NCI-H2171 treated with DMSO at 0.1 percent for 48 hours (cell line): Measurements from ENCODE around the gene CPT1C.

Experiments used
- DNase-seq: peaks from one replicate; lab custom pipeline; 2025; lab: John Stamatoyannopoulos, UW

The CPT1C gene

DNA sequence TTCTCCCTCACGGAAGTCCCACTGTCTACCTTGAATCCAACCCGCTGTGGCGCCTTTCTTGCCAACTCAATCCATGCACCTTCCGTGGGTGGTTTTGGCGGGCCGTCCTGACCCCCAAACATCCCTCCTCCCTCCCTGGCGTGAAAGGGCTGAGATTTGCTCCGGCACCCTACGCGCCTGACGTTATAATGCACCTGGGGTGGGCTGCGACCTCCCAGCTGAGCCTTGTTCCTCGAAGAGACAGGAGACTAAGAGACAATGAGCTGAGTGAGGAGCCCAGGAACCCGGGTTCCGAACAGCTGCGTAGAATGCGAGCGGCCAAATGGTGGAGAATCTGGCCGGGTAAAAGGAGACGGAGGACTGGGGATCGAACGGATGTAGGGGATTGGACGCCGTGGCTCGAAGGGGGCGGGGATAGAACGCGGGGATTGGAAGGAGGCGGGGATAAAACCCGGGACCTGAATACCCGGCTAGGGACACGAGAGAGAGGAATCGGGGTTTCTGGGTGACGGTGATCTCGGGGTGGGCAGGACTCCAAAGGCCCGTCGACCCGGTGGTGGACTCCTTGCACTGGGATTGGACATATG lies at the start of gene CPT1C:
CPT1C (plus strand) TSS at position 461 of the 587 bp plus-strand sequence. CDS start 1,137 bp downstream, outside the sequence.
- DNase-seq: peak; percentile 95

DNA sequence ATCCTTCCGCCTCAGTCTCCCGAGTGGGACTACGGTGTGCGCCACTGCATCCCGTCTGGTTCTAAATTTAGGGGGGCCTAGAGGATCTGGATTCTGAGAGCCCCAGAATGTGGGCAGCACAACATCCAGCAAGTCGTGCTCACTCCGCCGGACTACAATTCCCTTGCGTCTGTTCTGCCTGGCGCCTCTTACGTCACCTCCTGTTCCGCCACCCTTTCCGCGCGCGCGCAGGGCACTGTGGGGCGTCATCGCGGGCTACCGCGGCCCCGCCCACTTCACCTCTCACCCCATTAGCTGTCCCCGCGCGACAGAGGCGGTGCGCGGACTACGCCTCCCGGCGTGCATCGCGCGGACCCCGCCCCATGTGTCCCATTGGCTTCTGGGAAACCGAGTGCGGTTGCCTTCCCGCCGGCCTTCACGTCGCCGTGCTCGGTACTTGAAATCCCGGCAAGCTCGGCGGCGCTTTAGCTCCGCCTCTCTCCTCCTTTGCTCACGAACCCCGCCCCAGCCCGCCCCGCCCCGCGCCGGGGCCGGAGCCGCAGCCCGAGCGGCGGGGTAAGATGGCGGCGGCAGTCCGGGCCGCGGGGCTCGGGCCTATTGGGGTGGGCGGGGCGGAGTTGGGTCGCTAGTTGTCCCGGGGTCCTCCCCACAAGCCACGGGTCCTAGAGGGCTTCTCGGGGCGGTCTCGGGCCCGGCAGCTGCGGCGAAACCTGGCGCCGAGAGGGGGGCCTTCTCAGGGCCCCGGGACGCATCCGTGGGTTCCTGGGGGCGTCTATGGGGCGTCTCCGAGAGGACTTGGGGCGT lies 49.0 kb upstream of the CPT1C start, which contains the start of gene SCAF1:
SCAF1 (plus strand) TSS at position 522 of the 804 bp plus-strand sequence. CDS start 2,818 bp downstream, outside the sequence.
- peak; percentile 99 for DNase-seq

DNA sequence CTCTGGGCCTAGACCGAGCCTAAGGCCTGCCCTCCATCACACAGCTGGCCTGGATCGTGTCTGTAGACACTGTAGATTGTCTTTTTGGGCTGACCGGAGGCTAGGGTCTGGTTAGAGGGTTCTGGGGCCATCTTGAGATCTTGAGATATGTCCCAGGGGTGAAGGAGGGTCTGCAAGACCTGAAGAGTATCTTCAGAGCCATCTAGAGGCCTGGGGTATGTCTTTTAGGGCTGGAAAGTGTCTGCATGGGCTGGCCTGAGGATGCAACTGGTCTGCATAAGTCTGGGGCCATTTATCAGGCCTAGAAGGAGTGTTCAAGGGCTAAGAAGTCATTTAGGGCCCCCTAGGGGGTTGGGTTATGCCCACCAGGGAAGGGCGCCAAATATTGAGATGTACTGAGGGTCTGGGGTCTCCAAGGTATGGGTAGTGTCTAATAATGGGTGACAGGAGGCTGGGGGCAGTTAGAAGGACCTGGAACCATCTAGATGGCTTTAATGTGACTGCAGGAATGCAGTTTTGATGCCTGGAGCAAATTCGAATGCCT lies 48.4 kb upstream of the CPT1C start:
- DNase-seq: peak; percentile 20

GRCh38 chr19:49643466-49643865 lies 47.5 kb upstream of the CPT1C start:
- DNase-seq: no peak

DNA sequence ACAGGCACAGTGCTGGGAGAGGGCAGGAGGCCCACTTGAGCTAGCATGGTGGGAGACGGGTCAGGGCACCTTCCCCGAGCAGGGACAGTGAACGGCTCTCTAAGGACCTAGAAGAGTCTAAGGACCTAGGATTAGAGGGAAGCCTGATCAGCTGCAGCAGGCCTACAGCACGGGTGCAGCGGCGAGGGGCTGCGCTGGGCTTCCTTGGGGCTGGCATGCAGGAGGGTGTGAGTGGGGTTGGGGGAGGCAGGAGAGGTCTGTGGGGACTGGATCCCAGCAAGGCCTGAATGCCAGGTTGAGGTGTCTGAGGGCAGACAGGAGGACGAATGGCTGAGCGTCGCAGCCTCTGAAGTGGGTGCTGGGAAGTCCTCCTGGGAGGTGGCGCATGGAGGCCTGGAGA lies 45.3 kb upstream of the CPT1C start:
- DNase-seq: no peak

- DNase-seq: no peak
Measured at GRCh38 chr19:49645995-49646394, 44.9 kb upstream of the CPT1C start.

DNA sequence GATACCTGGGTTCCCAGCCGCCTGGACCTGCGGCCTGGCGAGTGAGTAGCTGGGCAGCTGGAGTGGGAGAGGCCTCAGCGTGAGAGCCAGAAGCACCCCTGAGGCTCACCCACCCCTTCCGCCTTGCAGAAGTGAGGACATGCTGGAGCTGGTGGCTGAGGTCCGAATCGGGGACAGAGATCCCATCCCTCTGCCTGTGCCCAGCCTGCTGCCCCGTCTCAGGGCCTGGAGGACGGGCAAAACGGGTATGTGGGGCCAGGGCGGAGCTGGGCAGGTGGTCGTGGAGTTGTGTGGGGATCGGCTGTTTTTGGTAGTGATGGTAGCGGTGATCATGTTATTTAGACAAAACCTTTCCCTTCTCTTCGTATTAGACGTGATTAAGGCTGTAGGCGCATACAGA lies 44.3 kb upstream of the CPT1C start:
- no peak for DNase-seq

DNA sequence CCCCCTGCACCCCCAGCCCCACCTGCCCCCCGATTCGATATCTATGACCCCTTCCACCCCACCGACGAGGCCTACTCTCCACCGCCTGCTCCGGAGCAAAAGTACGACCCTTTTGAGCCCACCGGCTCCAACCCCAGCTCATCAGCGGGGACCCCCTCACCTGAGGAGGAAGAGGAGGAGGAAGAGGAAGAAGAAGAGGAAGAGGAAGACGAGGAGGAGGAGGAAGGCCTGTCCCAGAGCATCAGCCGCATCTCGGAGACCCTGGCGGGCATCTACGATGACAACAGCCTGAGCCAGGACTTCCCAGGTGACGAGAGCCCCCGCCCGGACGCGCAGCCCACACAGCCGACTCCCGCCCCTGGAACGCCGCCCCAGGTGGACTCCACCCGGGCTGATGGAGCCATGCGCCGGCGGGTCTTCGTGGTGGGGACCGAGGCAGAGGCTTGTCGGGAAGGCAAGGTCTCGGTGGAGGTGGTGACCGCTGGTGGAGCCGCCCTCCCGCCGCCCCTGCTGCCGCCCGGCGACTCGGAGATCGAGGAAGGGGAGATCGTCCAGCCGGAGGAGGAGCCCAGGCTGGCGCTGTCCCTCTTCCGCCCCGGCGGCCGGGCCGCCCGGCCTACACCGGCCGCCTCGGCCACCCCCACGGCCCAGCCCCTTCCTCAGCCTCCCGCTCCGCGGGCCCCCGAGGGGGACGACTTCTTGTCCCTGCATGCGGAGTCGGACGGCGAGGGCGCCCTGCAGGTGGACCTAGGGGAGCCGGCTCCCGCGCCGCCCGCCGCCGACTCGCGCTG lies 39.7 kb upstream of the CPT1C start:
- no peak for DNase-seq

GRCh38 chr19:49651820-49652550 lies 38.9 kb upstream of the CPT1C start:
- DNase-seq: no peak

GRCh38 chr19:49652551-49653465 lies 38.1 kb upstream of the CPT1C start:
- DNase-seq: no peak

GRCh38 chr19:49653466-49653806 lies 37.5 kb upstream of the CPT1C start:
- DNase-seq: no peak

- no peak for DNase-seq
Measured at GRCh38 chr19:49654581-49654980, 36.3 kb upstream of the CPT1C start.

GRCh38 chr19:49655570-49656455 lies 35.1 kb upstream of the CPT1C start:
- no peak for DNase-seq

GRCh38 chr19:49656456-49657109 lies 34.3 kb upstream of the CPT1C start:
- no peak for DNase-seq

DNA sequence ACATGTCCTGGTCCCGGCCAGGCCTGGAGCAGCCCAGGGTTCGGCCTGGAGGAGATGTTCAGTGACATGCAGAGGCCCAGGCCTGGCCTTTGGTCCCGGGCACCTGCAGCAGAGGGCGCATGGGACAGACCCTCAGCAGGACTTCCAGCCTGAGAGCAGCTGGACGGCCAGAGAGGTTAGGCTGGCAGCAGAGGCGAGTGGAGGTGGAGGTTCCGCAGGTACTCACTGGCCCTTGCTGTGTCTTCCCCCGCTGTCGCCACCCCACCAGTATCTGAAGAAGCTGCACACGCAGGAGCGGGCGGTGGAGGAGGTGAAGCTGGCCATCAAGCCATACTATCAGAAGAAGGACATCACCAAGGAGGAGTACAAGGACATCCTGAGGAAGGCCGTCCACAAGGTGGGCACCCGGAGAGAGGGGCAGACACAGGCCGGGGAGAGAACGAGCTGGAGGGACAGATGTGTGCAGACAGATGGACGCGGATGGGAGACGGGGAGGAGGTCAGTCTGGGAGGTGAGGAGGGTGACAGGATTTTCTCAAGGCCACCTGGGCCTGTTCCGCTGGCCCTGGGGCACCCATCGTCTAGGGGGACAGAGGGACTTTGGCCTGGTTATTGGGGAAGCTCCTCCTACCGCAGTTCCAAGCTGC lies 33.3 kb upstream of the CPT1C start:
- no peak for DNase-seq

- DNase-seq: no peak
Measured at GRCh38 chr19:49658139-49658517, 32.8 kb upstream of the CPT1C start.

- DNase-seq: no peak
Measured at GRCh38 chr19:49658566-49659442, 32.1 kb upstream of the CPT1C start.
